Measurements from ENCODE around the gene YBX3. TPM values are rescaled to one million over a fixed set of nuclear protein-coding genes. Genes with fewer than 3 reads are reported as not detected.

The YBX3 gene
- total and polyA plus RNA-seq, 12 donors, result 72.6 to 336 (median 156) TPM

DNA sequence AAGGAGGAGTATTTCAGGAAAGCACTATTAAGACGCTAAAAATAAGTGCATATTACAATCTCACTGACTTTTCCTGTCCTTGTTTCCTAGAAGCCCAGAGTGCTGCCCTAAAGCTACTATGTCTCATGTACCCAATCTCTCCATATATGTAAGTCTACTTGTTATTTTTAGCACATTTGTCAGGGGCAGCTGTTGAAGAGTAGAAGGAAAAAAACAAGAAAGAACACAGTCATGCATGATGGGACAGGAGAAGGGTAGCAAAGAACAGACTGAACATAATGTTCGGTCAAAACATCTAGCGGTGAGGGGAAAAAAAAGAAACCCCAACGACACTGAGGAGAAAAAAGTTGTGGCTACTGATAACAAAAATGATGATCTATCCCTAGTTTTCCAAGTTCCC lies 14.3 kb downstream of the YBX3 start:
- Histone ChIP-seq H3K27me3 (no peaks in the 10 kb centered on the region), H3K27ac (no peak overlapping the region), H3K9me3 (replicated peaks in 1 of 3) (no peaks in the 10 kb centered on the region), H3K4me1 (replicated peaks in 1 of 2) (no peaks in the 10 kb centered on the region), H3K36me3 (replicated peaks in 1 of 2) (peaks cover 0 to 62% of the 10 kb centered on the region in 2 donors), H3K4me3 (no peak overlapping the region)
- 78 to 93% (median 87%) methylated on average over 4 of the region's 4 CpGs for WGBS, 4 donors
- intact Hi-C loops (cut with DNase I), result no loop called here
- no peak for DNase-seq
- no peak for TF ChIP-seq POLR2A (IDR thresholded peaks at IDR 0.05)
- TF ChIP-seq, protein P1, sequence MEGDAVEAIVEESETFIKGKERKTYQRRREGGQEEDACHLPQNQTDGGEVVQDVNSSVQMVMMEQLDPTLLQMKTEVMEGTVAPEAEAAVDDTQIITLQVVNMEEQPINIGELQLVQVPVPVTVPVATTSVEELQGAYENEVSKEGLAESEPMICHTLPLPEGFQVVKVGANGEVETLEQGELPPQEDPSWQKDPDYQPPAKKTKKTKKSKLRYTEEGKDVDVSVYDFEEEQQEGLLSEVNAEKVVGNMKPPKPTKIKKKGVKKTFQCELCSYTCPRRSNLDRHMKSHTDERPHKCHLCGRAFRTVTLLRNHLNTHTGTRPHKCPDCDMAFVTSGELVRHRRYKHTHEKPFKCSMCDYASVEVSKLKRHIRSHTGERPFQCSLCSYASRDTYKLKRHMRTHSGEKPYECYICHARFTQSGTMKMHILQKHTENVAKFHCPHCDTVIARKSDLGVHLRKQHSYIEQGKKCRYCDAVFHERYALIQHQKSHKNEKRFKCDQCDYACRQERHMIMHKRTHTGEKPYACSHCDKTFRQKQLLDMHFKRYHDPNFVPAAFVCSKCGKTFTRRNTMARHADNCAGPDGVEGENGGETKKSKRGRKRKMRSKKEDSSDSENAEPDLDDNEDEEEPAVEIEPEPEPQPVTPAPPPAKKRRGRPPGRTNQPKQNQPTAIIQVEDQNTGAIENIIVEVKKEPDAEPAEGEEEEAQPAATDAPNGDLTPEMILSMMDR (IDR thresholded peaks at IDR 0.05), result no peak

DNA sequence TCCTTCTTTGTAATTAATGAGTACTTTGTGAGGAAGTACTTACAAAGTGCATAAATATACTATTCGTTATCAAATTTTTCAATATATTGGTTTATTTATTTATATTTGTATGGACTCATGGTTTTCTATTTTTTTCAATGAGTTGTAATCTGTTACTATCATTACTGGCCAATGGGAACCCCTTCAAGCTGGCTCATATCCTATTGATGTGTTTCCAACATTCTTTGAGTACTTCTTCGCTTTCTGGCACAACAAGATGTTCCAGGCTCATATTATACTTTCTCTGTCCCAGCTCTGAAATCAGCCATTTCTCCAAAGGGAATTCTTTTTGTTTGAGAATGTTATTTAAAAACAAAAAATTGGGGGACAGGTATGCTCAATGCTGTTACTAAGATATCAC lies 17.5 kb downstream of the YBX3 start:
- no peak for DNase-seq
- Histone ChIP-seq H3K27ac (no peak overlapping the region), H3K9me3 (replicated peaks in 1 of 3) (no peaks in the 10 kb centered on the region), H3K36me3 (replicated peaks in 1 of 2) (peaks cover 0 to 64% of the 10 kb centered on the region in 2 donors), H3K4me3 (no peak overlapping the region), H3K27me3 (no peaks in the 10 kb centered on the region), H3K4me1 (replicated peaks in 1 of 2) (no peaks in the 10 kb centered on the region)
- 39 to 77% (median 60%) methylated on average over 1 to 2 of the region's 2 CpGs for WGBS, 4 donors
- intact Hi-C loops (cut with DNase I), result no loop called here
- TF ChIP-seq, protein P1 (IDR thresholded peaks at IDR 0.05), result no peak
- TF ChIP-seq POLR2A (IDR thresholded peaks at IDR 0.05), result no peak

DNA sequence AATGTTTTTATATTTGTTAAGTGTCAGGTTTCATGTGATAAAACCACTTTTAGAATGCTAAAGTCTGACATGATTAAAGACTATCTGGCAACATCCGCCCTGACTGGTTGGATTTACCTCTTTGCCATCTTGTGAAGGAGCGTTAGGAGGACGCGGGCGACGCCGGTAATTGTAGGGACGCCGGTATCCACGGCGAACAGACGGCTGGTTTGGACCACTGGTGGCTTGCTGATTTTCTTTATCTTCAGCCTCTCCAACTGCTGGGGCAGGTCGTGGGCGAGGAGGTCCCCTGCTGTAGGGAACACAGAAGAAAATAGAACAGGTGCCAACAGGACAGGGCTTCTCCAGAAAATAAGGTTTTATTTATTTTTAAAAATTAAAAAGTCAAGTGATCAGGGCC lies 21.3 kb downstream of the YBX3 start:
- peaks cover 0 to 65% of the 10 kb centered on the region in 2 donors for H3K36me3 ChIP-seq (replicated peaks in 1 of 2)
- H3K9me3 ChIP-seq (replicated peaks in 1 of 3), result no peaks in the 10 kb centered on the region
- intact Hi-C loops (cut with DNase I), result no loop called here
- no peak for DNase-seq
- no peak overlapping the region for H3K27ac ChIP-seq
- H3K27me3 ChIP-seq, result no peaks in the 10 kb centered on the region
- no peak overlapping the region for H3K4me3 ChIP-seq
- TF ChIP-seq POLR2A (IDR thresholded peaks at IDR 0.05), result no peak
- TF ChIP-seq, protein P1 (IDR thresholded peaks at IDR 0.05), result no peak
- 92 to 97% (median 92%) methylated on average over 14 of the region's 14 CpGs for WGBS, 4 donors
- H3K4me1 ChIP-seq (replicated peaks in 1 of 2), result no peaks in the 10 kb centered on the region

DNA sequence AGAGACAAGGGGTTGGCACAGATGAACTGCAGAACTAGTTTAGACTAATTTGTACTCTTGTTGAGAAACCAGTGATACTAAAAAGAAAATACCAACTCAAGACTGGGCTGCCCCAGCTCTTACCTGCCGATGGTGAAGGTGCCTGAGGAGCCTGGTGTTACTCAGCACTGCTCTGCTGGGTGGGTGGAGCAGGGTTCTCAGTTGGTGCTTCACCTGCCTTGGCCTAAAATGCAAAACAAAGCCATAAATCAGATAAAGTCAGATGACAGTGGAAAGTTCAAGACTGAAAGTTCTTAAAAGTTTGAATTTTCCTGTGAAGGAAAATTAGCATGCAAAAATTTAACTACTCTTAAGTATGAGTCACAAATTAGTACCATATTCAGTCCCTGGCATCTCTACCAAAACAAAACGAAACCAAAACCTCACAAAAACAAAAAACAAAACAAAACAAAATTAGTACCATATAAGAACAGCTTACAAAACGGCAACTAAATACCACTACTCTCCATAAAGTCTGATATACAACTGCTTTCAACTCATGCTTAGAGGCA lies 21.9 kb downstream of the YBX3 start:
- DNase-seq, result no peak
- intact Hi-C loops (cut with DNase I), result no loop called here
- TF ChIP-seq, protein P1 (IDR thresholded peaks at IDR 0.05), result no peak
- no peak for TF ChIP-seq POLR2A (IDR thresholded peaks at IDR 0.05)
- no peaks in the 10 kb centered on the region for H3K9me3 ChIP-seq (replicated peaks in 1 of 3)
- 69 to 84% (median 70%) methylated on average over 3 of the region's 3 CpGs for WGBS, 4 donors
- H3K27me3 ChIP-seq, result no peaks in the 10 kb centered on the region
- H3K27ac ChIP-seq, result no peak overlapping the region
- no peak overlapping the region for H3K4me3 ChIP-seq
- H3K4me1 ChIP-seq (replicated peaks in 1 of 2), result no peaks in the 10 kb centered on the region
- H3K36me3 ChIP-seq (replicated peaks in 1 of 2), result peaks cover 0 to 65% of the 10 kb centered on the region in 2 donors
